ENCODE data around the gene ITPR1. TPM values are rescaled to one million over a fixed set of nuclear protein-coding genes. Genes with fewer than 3 reads are reported as not detected.

The ITPR1 gene
- total RNA-seq, 1 experiment from 2014 or later, result 8.7 TPM

DNA sequence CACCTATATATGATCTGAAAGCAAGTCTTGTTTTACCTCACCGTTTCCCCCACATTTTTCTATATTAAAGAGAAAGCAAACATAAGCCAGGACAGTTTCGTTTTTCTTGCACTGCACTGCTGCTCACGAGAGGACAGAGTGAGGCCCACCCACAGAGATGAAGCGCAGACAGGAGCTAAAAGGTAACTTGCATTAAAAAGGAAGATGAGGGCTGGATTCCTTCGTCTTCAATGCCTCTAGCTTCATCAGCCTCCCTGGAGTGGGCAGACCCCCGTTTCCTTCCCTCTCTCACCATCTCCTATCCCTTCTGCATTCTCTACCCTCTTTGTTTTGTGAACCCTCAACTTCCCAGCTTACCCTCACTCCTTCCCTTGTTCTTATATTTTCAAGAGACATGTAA is 45.0 kb upstream of the ITPR1 start:
- CTCF ChIA-PET, result no interaction called here
- Histone ChIP-seq H3K27ac (ENCODE audit: low read length) (no peak overlapping the region), H3K36me3 (ENCODE audit: control insufficient read depth, insufficient read depth, low read length) (no peaks in the 10 kb centered on the region; the same call in 1 of the 2 replicates), H3K4me1 (ENCODE audit: control insufficient read depth, insufficient read depth, low read length) (no peaks in the 10 kb centered on the region), H3K4me3 (ENCODE audit: low read depth in 2 of 2, low read length in 2 of 2) (no peak overlapping the region), H3K9me3 (ENCODE audit: control insufficient read depth, insufficient read depth, low read depth, low read length) (no peaks in the 10 kb centered on the region), H3K27me3 (ENCODE audit: control insufficient read depth, insufficient read depth, low read length) (no peaks in the 10 kb centered on the region)
- in situ Hi-C loops (cut with HindIII; ENCODE audit: low pct_unique_long_range_greater_than_20kb, low sequenced_read_pairs) (no loop called here), intact Hi-C loops (cut with micrococcal nuclease; ENCODE audit: unreplicated experiment) (no loop called here)
- ATAC-seq (no peak), DNase-seq (ENCODE audit: low read depth, low spot score) (no peak)
- BruUV-seq (replicated peaks), result no TSS peak
- POLR2A ChIA-PET, result no interaction called here
- TF ChIP-seq POLR2AphosphoS5 (IDR thresholded peaks at IDR 0.05; ENCODE audit: low read depth, low read length) (no peak), TCF7L2 (IDR thresholded peaks at IDR 0.05; ENCODE audit: low read depth, low read length) (no peak), SIN3A (IDR thresholded peaks at IDR 0.05; ENCODE audit: borderline replicate concordance, insufficient read depth, low read depth, low read length) (no peak)
- TF ChIP-seq, protein P1, sequence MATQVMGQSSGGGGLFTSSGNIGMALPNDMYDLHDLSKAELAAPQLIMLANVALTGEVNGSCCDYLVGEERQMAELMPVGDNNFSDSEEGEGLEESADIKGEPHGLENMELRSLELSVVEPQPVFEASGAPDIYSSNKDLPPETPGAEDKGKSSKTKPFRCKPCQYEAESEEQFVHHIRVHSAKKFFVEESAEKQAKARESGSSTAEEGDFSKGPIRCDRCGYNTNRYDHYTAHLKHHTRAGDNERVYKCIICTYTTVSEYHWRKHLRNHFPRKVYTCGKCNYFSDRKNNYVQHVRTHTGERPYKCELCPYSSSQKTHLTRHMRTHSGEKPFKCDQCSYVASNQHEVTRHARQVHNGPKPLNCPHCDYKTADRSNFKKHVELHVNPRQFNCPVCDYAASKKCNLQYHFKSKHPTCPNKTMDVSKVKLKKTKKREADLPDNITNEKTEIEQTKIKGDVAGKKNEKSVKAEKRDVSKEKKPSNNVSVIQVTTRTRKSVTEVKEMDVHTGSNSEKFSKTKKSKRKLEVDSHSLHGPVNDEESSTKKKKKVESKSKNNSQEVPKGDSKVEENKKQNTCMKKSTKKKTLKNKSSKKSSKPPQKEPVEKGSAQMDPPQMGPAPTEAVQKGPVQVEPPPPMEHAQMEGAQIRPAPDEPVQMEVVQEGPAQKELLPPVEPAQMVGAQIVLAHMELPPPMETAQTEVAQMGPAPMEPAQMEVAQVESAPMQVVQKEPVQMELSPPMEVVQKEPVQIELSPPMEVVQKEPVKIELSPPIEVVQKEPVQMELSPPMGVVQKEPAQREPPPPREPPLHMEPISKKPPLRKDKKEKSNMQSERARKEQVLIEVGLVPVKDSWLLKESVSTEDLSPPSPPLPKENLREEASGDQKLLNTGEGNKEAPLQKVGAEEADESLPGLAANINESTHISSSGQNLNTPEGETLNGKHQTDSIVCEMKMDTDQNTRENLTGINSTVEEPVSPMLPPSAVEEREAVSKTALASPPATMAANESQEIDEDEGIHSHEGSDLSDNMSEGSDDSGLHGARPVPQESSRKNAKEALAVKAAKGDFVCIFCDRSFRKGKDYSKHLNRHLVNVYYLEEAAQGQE (IDR thresholded peaks at IDR 0.05; ENCODE audit: insufficient read depth in 1 of 2, low read depth in 2 of 2, low read length in 1 of 2), result no peak
- TF ChIP-seq, protein P2, sequence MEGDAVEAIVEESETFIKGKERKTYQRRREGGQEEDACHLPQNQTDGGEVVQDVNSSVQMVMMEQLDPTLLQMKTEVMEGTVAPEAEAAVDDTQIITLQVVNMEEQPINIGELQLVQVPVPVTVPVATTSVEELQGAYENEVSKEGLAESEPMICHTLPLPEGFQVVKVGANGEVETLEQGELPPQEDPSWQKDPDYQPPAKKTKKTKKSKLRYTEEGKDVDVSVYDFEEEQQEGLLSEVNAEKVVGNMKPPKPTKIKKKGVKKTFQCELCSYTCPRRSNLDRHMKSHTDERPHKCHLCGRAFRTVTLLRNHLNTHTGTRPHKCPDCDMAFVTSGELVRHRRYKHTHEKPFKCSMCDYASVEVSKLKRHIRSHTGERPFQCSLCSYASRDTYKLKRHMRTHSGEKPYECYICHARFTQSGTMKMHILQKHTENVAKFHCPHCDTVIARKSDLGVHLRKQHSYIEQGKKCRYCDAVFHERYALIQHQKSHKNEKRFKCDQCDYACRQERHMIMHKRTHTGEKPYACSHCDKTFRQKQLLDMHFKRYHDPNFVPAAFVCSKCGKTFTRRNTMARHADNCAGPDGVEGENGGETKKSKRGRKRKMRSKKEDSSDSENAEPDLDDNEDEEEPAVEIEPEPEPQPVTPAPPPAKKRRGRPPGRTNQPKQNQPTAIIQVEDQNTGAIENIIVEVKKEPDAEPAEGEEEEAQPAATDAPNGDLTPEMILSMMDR (IDR thresholded peaks at IDR 0.05), result no peak

GRCh38 chr3:4449043-4449805 is 43.9 kb upstream of the ITPR1 start:
- H3K4me3 ChIP-seq (ENCODE audit: low read depth in 2 of 2, low read length in 2 of 2), result no peak overlapping the region
- no peak for DNase-seq (ENCODE audit: low read depth, low spot score)

More at GRCh38 chr3:4449043-4449805, 43.9 kb upstream of the ITPR1 start:
- CTCF ChIA-PET, result no interaction called here
- POLR2A ChIA-PET, result no interaction called here
- BruUV-seq (replicated peaks), result no TSS peak
- H3K36me3 ChIP-seq (ENCODE audit: control insufficient read depth, insufficient read depth, low read length), result no peaks in the 10 kb centered on the region
- ATAC-seq, result no peak
- intact Hi-C loops (cut with micrococcal nuclease; ENCODE audit: unreplicated experiment), result no loop called here
- in situ Hi-C loops (cut with HindIII; ENCODE audit: low pct_unique_long_range_greater_than_20kb, low sequenced_read_pairs), result no loop called here
- H3K27me3 ChIP-seq (ENCODE audit: control insufficient read depth, insufficient read depth, low read length), result no peaks in the 10 kb centered on the region
- no peaks in the 10 kb centered on the region for H3K4me1 ChIP-seq (ENCODE audit: control insufficient read depth, insufficient read depth, low read length)
- TF ChIP-seq SIN3A (IDR thresholded peaks at IDR 0.05; ENCODE audit: borderline replicate concordance, insufficient read depth, low read depth, low read length), result no peak
- TF ChIP-seq, protein P2 (IDR thresholded peaks at IDR 0.05), result no peak
- TF ChIP-seq POLR2AphosphoS5 (IDR thresholded peaks at IDR 0.05; ENCODE audit: low read depth, low read length), result no peak
- no peak for TF ChIP-seq TCF7L2 (IDR thresholded peaks at IDR 0.05; ENCODE audit: low read depth, low read length)
- TF ChIP-seq, protein P1 (IDR thresholded peaks at IDR 0.05; ENCODE audit: insufficient read depth in 1 of 2, low read depth in 2 of 2, low read length in 1 of 2), result no peak
- no peaks in the 10 kb centered on the region for H3K9me3 ChIP-seq (ENCODE audit: control insufficient read depth, insufficient read depth, low read depth, low read length)
- no peak overlapping the region for H3K27ac ChIP-seq (ENCODE audit: low read length)

Measured in Panc1 (cell line).